ENCODE results near the gene SNX21.

The SNX21 gene

DNA sequence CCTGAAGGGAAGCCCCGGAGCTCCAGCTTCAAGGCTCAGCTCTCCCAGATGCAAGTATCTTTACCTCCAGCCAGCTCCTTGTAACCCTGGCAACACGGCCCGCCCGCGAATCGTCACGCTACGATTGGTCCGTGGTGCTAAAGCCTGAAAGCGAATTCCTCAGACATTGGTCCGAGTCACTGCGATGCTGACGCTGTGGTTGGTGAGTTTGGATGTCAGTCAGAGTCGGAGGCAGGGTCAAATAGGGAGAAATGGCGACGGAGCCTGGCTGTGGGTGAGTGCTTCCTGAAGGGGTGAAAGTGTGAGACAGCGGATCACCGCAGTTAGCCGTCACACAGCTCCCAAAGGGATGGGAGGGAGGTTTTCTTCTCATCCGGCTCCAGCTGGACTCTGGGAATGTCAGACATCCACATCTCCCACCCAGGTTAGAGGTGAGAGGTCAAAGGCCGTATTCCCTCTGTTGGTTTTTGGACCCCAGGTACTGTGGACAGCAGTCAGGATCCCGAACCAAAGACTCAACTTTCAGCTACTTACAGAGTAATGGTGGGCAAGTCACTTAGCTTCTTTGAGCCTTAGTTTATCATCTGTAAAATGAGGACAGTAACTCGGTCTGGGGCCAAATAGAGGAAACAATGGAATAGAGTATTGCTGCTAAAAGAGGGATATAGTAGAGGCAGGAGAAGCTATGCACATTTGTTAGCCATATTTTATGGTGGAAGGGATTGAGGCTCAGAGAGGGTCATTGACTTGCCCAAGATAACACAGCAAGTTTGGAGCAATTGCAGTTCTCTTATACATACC is 47.6 kb downstream of the SNX21 start, which contains the start of gene ZSWIM1:
Gene ZSWIM1, plus strand, starts transcription at position 240 of the 801 bp plus-strand sequence. CDS start 1,366 bp downstream, outside the sequence.
- TF ChIP-seq, protein P1, sequence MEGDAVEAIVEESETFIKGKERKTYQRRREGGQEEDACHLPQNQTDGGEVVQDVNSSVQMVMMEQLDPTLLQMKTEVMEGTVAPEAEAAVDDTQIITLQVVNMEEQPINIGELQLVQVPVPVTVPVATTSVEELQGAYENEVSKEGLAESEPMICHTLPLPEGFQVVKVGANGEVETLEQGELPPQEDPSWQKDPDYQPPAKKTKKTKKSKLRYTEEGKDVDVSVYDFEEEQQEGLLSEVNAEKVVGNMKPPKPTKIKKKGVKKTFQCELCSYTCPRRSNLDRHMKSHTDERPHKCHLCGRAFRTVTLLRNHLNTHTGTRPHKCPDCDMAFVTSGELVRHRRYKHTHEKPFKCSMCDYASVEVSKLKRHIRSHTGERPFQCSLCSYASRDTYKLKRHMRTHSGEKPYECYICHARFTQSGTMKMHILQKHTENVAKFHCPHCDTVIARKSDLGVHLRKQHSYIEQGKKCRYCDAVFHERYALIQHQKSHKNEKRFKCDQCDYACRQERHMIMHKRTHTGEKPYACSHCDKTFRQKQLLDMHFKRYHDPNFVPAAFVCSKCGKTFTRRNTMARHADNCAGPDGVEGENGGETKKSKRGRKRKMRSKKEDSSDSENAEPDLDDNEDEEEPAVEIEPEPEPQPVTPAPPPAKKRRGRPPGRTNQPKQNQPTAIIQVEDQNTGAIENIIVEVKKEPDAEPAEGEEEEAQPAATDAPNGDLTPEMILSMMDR (IDR thresholded peaks at IDR 0.05; ENCODE audit: low read depth, low read length): no peak
- TF ChIP-seq POLR2A (IDR thresholded peaks at IDR 0.05; ENCODE audit: extremely low read depth, insufficient read length) (peak; percentile 97), MYC (IDR thresholded peaks at IDR 0.05; ENCODE audit: low read depth, low read length) (no peak)
- TF ChIP-seq, protein P2, sequence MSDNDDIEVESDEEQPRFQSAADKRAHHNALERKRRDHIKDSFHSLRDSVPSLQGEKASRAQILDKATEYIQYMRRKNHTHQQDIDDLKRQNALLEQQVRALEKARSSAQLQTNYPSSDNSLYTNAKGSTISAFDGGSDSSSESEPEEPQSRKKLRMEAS (IDR thresholded peaks at IDR 0.05; ENCODE audit: low read depth, low read length): no peak
- peak within 1 kb of the TSS; percentile 100 for H3K4me3 ChIP-seq (ENCODE audit: low read depth, low read length)
- DNase-seq (ENCODE audit: low read depth): peak; percentile 99

DNA sequence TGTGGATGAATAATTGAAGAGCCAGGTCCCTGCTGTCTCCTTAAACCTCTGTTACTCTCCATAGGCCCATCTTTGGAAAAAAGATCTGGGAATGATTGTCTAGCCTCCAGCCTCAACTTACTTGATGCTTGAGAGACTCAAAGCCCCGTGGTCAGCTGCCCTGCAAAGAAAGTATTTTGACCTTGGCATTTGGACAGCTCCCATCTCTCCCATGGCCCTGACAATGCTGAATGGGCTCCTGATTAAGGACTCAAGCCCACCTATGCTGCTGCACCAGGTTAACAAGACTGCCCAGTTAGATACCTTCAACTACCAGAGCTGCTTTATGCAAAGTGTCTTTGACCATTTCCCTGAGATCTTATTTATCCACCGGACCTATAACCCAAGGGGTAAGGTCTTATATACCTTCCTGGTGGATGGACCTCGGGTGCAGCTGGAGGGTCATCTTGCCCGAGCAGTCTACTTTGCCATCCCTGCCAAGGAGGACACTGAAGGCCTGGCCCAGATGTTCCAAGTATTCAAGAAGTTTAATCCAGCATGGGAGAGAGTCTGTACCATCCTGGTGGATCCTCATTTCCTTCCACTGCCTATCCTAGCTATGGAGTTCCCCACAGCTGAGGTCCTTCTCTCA is 49.0 kb downstream of the SNX21 start:
- DNase-seq (ENCODE audit: low read depth): no peak
- TF ChIP-seq, protein P1 (IDR thresholded peaks at IDR 0.05; ENCODE audit: low read depth, low read length): no peak
- TF ChIP-seq MYC (IDR thresholded peaks at IDR 0.05; ENCODE audit: low read depth, low read length): no peak
- TF ChIP-seq, protein P2 (IDR thresholded peaks at IDR 0.05; ENCODE audit: low read depth, low read length): no peak
- no peak for TF ChIP-seq POLR2A (IDR thresholded peaks at IDR 0.05; ENCODE audit: extremely low read depth, insufficient read length)
- no peak overlapping the region for H3K4me3 ChIP-seq (ENCODE audit: low read depth, low read length)

DNA sequence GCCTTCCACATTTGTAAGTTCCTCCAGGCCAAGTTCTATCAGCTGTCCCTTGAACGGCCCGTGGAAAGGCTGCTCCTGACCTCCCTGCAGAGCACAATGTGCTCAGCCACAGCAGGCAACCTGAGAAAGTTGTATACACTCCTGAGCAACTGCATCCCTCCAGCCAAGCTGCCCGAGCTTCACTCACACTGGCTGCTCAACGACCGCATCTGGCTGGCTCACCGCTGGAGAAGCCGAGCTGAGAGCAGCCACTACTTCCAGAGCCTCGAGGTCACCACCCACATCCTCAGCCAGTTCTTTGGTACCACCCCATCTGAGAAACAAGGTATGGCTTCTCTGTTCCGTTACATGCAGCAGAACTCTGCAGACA is 49.5 kb downstream of the SNX21 start:
- TF ChIP-seq MYC (IDR thresholded peaks at IDR 0.05; ENCODE audit: low read depth, low read length) (no peak), POLR2A (IDR thresholded peaks at IDR 0.05; ENCODE audit: extremely low read depth, insufficient read length) (no peak)
- TF ChIP-seq, protein P2 (IDR thresholded peaks at IDR 0.05; ENCODE audit: low read depth, low read length): no peak
- TF ChIP-seq, protein P1 (IDR thresholded peaks at IDR 0.05; ENCODE audit: low read depth, low read length): no peak
- no peak overlapping the region for H3K4me3 ChIP-seq (ENCODE audit: low read depth, low read length)
- DNase-seq (ENCODE audit: low read depth): no peak

DNA sequence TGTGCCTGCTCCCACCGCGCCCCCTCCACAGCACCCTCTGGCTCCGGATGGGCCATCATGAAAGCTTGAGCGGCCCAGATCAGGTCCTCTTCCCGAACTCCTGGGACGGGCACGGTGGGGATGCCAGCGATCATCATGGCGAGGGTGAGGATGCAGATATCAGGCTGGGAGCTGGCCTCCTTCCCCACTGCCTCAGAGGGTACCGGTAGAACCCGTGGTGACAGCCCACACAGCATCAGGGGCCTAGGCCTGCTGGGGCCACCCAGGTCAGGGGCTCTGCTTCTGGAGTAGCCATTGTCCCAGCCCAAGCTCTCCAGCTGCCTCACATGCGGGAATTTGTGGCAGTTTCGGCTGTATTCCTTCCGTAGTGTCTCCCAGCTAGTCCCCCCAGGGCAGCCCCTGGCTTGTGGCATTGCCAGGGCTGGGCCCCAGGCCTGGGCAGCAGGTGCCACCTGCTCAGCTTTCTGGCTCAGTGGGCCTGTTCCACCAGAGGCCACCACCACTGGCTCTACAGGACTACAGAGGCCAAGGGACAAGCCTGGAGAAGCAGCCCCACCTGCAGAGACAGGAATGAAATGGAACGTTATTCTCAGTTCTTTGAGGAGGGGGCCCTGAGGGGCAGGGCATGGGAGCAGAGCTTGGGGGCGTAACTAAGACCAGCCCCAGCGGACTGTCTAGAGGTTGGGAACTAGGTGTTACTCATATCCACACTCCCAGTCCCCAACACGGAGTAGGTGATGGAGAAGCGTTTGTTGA is 53.2 kb downstream of the SNX21 start:
- no peak for DNase-seq (ENCODE audit: low read depth)
- no peak overlapping the region for H3K4me3 ChIP-seq (ENCODE audit: low read depth, low read length)
- TF ChIP-seq POLR2A (IDR thresholded peaks at IDR 0.05; ENCODE audit: extremely low read depth, insufficient read length) (no peak), MYC (IDR thresholded peaks at IDR 0.05; ENCODE audit: low read depth, low read length) (no peak)
- TF ChIP-seq, protein P1 (IDR thresholded peaks at IDR 0.05; ENCODE audit: low read depth, low read length): no peak
- TF ChIP-seq, protein P2 (IDR thresholded peaks at IDR 0.05; ENCODE audit: low read depth, low read length): no peak

DNA sequence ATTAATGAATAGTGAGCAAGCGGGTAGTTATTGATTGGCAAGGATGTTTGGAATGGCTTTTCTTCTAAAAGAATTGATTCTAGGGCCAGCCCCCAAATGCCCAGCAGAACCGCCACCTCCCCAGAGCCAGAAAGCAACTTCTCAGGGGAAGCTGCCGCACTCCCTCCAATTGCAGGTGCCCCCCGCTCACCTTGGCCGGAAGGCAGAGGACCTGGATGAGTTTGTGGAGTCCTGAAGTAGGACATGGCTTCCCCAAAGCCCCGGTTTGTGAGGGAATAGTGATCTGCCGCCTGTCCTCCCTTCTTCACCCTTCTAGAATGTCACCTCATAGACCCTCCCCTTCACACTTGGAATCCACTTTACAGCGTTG is 53.7 kb downstream of the SNX21 start, which contains the start of gene SPATA25:
Gene SPATA25, minus strand, starts transcription at position 277 of the 370 bp plus-strand sequence. Its CDS starts 32 bp downstream, at position 245.
- TF ChIP-seq, protein P2 (IDR thresholded peaks at IDR 0.05; ENCODE audit: low read depth, low read length): no peak
- TF ChIP-seq POLR2A (IDR thresholded peaks at IDR 0.05; ENCODE audit: extremely low read depth, insufficient read length) (no peak), MYC (IDR thresholded peaks at IDR 0.05; ENCODE audit: low read depth, low read length) (no peak)
- TF ChIP-seq, protein P1 (IDR thresholded peaks at IDR 0.05; ENCODE audit: low read depth, low read length): no peak
- H3K4me3 ChIP-seq (ENCODE audit: low read depth, low read length): no peak within 1 kb of the TSS
- DNase-seq (ENCODE audit: low read depth): no peak

Measured in NB4 (cell line).